ENCODE measurements around the gene GLTPD2. TPM values are rescaled to one million over a fixed set of nuclear protein-coding genes. Genes with fewer than 3 reads are reported as not detected.

GLTPD2 gene
- total and polyA plus RNA-seq, 2 donors (not counting 3 experiments of a cell fraction or from before 2014, with no cell fraction given), result not detected

DNA sequence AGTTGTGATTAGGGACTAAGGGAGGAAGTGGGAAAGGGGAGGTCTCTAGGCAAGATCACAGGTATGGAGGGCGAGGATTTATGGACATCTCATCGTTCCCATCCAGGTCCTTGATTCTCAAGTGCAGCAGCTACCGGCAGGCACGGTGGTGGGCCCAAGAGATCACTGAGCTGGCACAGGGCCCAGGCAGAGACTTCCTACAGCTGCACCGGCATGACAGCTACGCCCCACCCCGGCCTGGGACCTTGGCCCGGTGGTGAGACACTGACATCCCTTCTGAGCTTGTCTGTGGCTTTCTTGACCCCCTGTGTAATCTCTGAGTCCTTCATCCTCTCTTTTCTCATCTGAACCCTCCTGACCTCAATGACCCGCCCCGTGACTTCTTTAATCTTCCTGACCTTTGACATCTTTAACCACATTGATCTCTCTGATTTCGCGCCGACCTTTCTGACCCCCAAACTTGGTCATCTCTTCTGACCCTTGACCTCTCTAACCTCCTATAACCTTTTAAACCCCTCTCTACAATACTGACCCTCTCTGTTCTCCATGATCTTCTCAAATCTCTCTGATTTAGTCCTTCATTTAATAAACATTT, 22.0 kb downstream of the GLTPD2 start:
- ChIA-PET POLR2A (no interaction called here), CTCF (no interaction called here)
- H3K4me3 ChIP-seq (replicated peaks in 1 of 3; ENCODE audit: insufficient read depth in 1 of 3, low read depth in 1 of 3, low read length in 3 of 3), result no peak overlapping the region
- dilution Hi-C loops (cut with MboI; ENCODE audit: extremely low pct_ligation_motif_present, low sequenced_read_pairs) (no loop called here), intact Hi-C loops (cut with micrococcal nuclease) (no loop called here)
- TF ChIP-seq, protein P1, sequence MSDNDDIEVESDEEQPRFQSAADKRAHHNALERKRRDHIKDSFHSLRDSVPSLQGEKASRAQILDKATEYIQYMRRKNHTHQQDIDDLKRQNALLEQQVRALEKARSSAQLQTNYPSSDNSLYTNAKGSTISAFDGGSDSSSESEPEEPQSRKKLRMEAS (IDR thresholded peaks at IDR 0.05; ENCODE audit: insufficient read depth, insufficient read length), result no peak
- no peak for TF ChIP-seq GATA2 (IDR thresholded peaks at IDR 0.05; ENCODE audit: insufficient read depth, insufficient read length, low read depth, low read length)
- TF ChIP-seq POLR2A (IDR thresholded peaks at IDR 0.05; ENCODE audit: low read depth, low read length), result no peak
- no peak for TF ChIP-seq EZH2 (IDR thresholded peaks at IDR 0.05; ENCODE audit: borderline replicate concordance, low read depth, low read length, severe bottlenecking)
- TF ChIP-seq, protein P2, sequence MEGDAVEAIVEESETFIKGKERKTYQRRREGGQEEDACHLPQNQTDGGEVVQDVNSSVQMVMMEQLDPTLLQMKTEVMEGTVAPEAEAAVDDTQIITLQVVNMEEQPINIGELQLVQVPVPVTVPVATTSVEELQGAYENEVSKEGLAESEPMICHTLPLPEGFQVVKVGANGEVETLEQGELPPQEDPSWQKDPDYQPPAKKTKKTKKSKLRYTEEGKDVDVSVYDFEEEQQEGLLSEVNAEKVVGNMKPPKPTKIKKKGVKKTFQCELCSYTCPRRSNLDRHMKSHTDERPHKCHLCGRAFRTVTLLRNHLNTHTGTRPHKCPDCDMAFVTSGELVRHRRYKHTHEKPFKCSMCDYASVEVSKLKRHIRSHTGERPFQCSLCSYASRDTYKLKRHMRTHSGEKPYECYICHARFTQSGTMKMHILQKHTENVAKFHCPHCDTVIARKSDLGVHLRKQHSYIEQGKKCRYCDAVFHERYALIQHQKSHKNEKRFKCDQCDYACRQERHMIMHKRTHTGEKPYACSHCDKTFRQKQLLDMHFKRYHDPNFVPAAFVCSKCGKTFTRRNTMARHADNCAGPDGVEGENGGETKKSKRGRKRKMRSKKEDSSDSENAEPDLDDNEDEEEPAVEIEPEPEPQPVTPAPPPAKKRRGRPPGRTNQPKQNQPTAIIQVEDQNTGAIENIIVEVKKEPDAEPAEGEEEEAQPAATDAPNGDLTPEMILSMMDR (IDR thresholded peaks at IDR 0.05; ENCODE audit: extremely low read depth in 1 of 2, insufficient read depth in 1 of 2, low read depth in 1 of 2, low read length in 2 of 2), result no peak
- no peak for TF ChIP-seq JUN (IDR thresholded peaks at IDR 0.05; ENCODE audit: borderline replicate concordance, insufficient read depth, insufficient read length, low read depth)
- TF ChIP-seq MYC (IDR thresholded peaks at IDR 0.05; ENCODE audit: low read depth, low read length), result no peak
- TF ChIP-seq POLR2AphosphoS5 (IDR thresholded peaks at IDR 0.05; ENCODE audit: insufficient read depth, low read depth, low read length), result no peak
- TF ChIP-seq FOS (IDR thresholded peaks at IDR 0.05; ENCODE audit: borderline replicate concordance, insufficient read depth, low read length), result no peak
- H2AFZ ChIP-seq (ENCODE audit: low read depth, low read length), result no peak overlapping the region
- H3K9me1 ChIP-seq (replicated peaks; ENCODE audit: control insufficient read depth, extremely low read depth, insufficient read depth, low read length), result no peaks in the 10 kb centered on the region
- DNase-seq (ENCODE audit: low read depth, low spot score) (no peak), FAIRE-seq (no peak)
- no peaks in the 10 kb centered on the region for H4K20me1 ChIP-seq (replicated peaks; ENCODE audit: control insufficient read depth, extremely low read depth, insufficient read depth, low read length)
- no peak overlapping the region for H3K9ac ChIP-seq (replicated peaks; ENCODE audit: extremely low read depth, insufficient read depth, low read length)
- no peak overlapping the region for H3K4me2 ChIP-seq (ENCODE audit: insufficient read depth, low read length)
- BruUV-seq (replicated peaks), result no TSS peak
- no peak overlapping the region for H3K27ac ChIP-seq (ENCODE audit: insufficient read depth, low read depth, low read length)
- H3K27me3 ChIP-seq (ENCODE audit: control insufficient read depth in 2 of 2, insufficient read depth in 2 of 2, low read length in 2 of 2), result no peaks in the 10 kb centered on the region
- H3K4me1 ChIP-seq (ENCODE audit: control insufficient read depth, extremely low read depth, insufficient read depth, low read length), result peaks cover 11% of the 10 kb centered on the region
- no peaks in the 10 kb centered on the region for H3K9me3 ChIP-seq (replicated peaks; ENCODE audit: control insufficient read depth, insufficient read depth, low read length)
- peaks cover 2 to 10% of the 10 kb centered on the region in 2 experiments for H3K36me3 ChIP-seq (ENCODE audit: control insufficient read depth in 2 of 2, extremely low read depth in 1 of 2, insufficient read depth in 2 of 2, low read length in 2 of 2)
- H3K79me2 ChIP-seq (ENCODE audit: control insufficient read depth, insufficient read depth, low read length), result no peaks in the 10 kb centered on the region

Data from endothelial cell of umbilical vein (primary cell).